A673 (cell line): ENCODE results near the gene WWP2. TPM values are rescaled to one million over a fixed set of nuclear protein-coding genes. Genes with fewer than 3 reads are reported as not detected.

Source experiments
- BruUV-seq: library from RNA; stranded (reverse); fragments of 400-500 nt; replicated peaks from 2 replicates; lab custom pipeline; 2021; lab: Mats Ljungman, UMichigan
- CTCF ChIA-PET: fragments of 300-600 bp; sonication (Branson Sonifier 250); formaldehyde crosslinking; loops from one replicate; lab custom pipeline; 2022; ENCODE audit warnings: antibody characterized with exemption; lab: Charles Lee
- POLR2A ChIA-PET: fragments of 300-600 bp; sonication (Branson Sonifier 250); formaldehyde crosslinking; loops from one replicate; lab custom pipeline; 2022; ENCODE audit warnings: antibody characterized with exemption; ENCODE audit not compliant: low non-redundant PET; lab: Charles Lee
- DNase-seq: peaks from one replicate; pipeline ENCODE4 v3.0.0-alpha.2; 2015; ENCODE audit warnings: low spot score
- H3K27ac ChIP-seq: fragments of 200-600 bp; sonication (generic); 2 replicates; pipeline ENCODE4 v1.5.1; 2016; ENCODE audit warnings: mixed run types, low read depth, mild to moderate bottlenecking, mixed read lengths, antibody characterized with exemption, low read length; ENCODE audit not compliant: poor library complexity, severe bottlenecking
- H3K27me3 ChIP-seq: fragments of 200-600 bp; sonication (generic); replicated peaks from 2 replicates; pipeline ENCODE4 v1.6.1; 2017; ENCODE audit warnings: mixed run types, low read depth, mild to moderate bottlenecking, mixed read lengths, antibody characterized with exemption, low read length; ENCODE audit not compliant: insufficient read depth, poor library complexity
- H3K36me3 ChIP-seq: fragments of 200-600 bp; sonication (generic); 2 replicates; pipeline ENCODE4 v1.6.1; 2016; ENCODE audit warnings: mixed run types, mild to moderate bottlenecking, mixed read lengths, antibody characterized with exemption, low read length; ENCODE audit not compliant: insufficient read depth, poor library complexity, severe bottlenecking
- H3K4me1 ChIP-seq: fragments of 200-600 bp; sonication (generic); 2 replicates; pipeline ENCODE4 v1.6.1; 2017; ENCODE audit warnings: mixed run types, mild to moderate bottlenecking, mixed read lengths, antibody characterized with exemption, low read length; ENCODE audit not compliant: insufficient read depth, poor library complexity, severe bottlenecking
- H3K4me3 ChIP-seq: fragments of 200-600 bp; sonication (generic); 2 replicates; pipeline ENCODE4 v1.5.1; 2016; ENCODE audit warnings: low read depth, mixed run types, mild to moderate bottlenecking, mixed read lengths, low read length; ENCODE audit not compliant: poor library complexity, severe bottlenecking
- H3K9me3 ChIP-seq: fragments of 200-600 bp; sonication (generic); 2 replicates; pipeline ENCODE4 v1.6.1; 2016; ENCODE audit warnings: mixed run types, low read depth, mild to moderate bottlenecking, mixed read lengths, antibody characterized with exemption, low read length; ENCODE audit not compliant: poor library complexity, severe bottlenecking
- CTCF ChIP-seq: fragments of 300-800, 200-600 bp; sonication (generic); conservative IDR thresholded peaks from 2 replicates; pipeline ENCODE4 v1.5.1; 2017; ENCODE audit warnings: low read depth, mild to moderate bottlenecking, antibody characterized with exemption, low read length, moderate library complexity, mixed read lengths
- EZH2 ChIP-seq: fragments of 200-600 bp; sonication (generic); IDR thresholded peaks from 2 replicates; pipeline ENCODE4 v1.6.1; 2017; ENCODE audit warnings: borderline replicate concordance, low read depth, mild to moderate bottlenecking, mixed read lengths, antibody characterized with exemption, low read length; ENCODE audit not compliant: poor library complexity, severe bottlenecking
- intact Hi-C: fragments of 100-400 bp; cut with micrococcal nuclease; formaldehyde crosslinking; loops from one replicate; pipeline ENCODE4 v1.10.0; 2022; ENCODE audit not compliant: unreplicated experiment
- total RNA-seq: library from RNA; stranded (reverse); gene quantifications from 2 replicates; pipeline ENCODE4 v1.2.3, GENCODE V29; 2021

Gene WWP2
- total RNA-seq, 1 experiment from 2014 or later: 32.4 TPM

GRCh38 chr16:69816996-69817395 lies 54.9 kb downstream of the WWP2 start:
- Histone ChIP-seq H3K36me3 (no peaks in the 10 kb centered on the region), H3K27me3 (no peaks in the 10 kb centered on the region), H3K27ac (no peak overlapping the region), H3K9me3 (no peaks in the 10 kb centered on the region), H3K4me1 (no peaks in the 10 kb centered on the region), H3K4me3 (no peak overlapping the region)
- ChIA-PET CTCF (no interaction called here), POLR2A (no interaction called here)
- intact Hi-C loops: no loop called here
- BruUV-seq: no TSS peak
- TF ChIP-seq CTCF: no peak
- TF ChIP-seq EZH2: no peak
- DNase-seq: no peak

- Histone ChIP-seq H3K27me3 (no peaks in the 10 kb centered on the region), H3K36me3 (no peaks in the 10 kb centered on the region), H3K27ac (no peak overlapping the region), H3K9me3 (no peaks in the 10 kb centered on the region), H3K4me1 (no peaks in the 10 kb centered on the region), H3K4me3 (no peak overlapping the region)
- TF ChIP-seq EZH2: no peak
- no peak for TF ChIP-seq CTCF
- intact Hi-C loops: no loop called here
- no TSS peak for BruUV-seq
- no peak for DNase-seq
- ChIA-PET CTCF (interaction anchor here (0.6 kb wide), 1 partner anchor 32 kb away, joined by 4 read pairs; no protein-coding TSS in a partner anchor), POLR2A (no interaction called here)
These were observed 56.9 kb downstream of the WWP2 start for GRCh38 chr16:69818891-69819545.

- Histone ChIP-seq H3K27me3 (no peaks in the 10 kb centered on the region), H3K36me3 (no peaks in the 10 kb centered on the region), H3K9me3 (no peaks in the 10 kb centered on the region), H3K4me3 (no peak overlapping the region), H3K27ac (no peak overlapping the region), H3K4me1 (no peaks in the 10 kb centered on the region)
- ChIA-PET POLR2A (no interaction called here), CTCF (no interaction called here)
- no TSS peak for BruUV-seq
- DNase-seq: no peak
- TF ChIP-seq CTCF (no peak), EZH2 (no peak)
- intact Hi-C loops: no loop called here
These were observed 58.9 kb downstream of the WWP2 start for GRCh38 chr16:69820926-69821541.
